CD14-positive monocyte (primary cell): Measurements from ENCODE around the gene GRK5. TPM values are rescaled to one million over a fixed set of nuclear protein-coding genes. Genes with fewer than 3 reads are reported as not detected.
A peak's percentile ranks its signal among the peaks of the same experiment; 100 is the strongest.

Source experiments
- DNase-seq, 3 donors: peaks; one replicate each; pipeline ENCODE4 v3.0.0-alpha.2; 2011 to 2022
- H2AFZ ChIP-seq: 2 replicates; pipeline ENCODE4 v1.6.0; 2012; ENCODE audit warnings: mild to moderate bottlenecking, low read depth, low read length, inconsistent platforms; ENCODE audit not compliant: insufficient read depth, poor library complexity, severe bottlenecking
- H3K27ac ChIP-seq, 2 donors: 1 replicate in 1 of 2; 2 replicates in 1 of 2; pipeline ENCODE4 v1.5.1; 2012 to 2013; ENCODE audit warnings: low read length in 2 of 2, control low read depth in 1 of 2, inconsistent platforms in 1 of 2, low read depth in 1 of 2, mild to moderate bottlenecking in 1 of 2
- H3K27me3 ChIP-seq, 2 donors: one replicate each; pipeline versions ENCODE4 v1.6.0 to v1.6.1; 2011 to 2013; ENCODE audit warnings: low read length in 2 of 2; ENCODE audit not compliant: control insufficient read depth in 2 of 2, insufficient read depth in 2 of 2
- H3K36me3 ChIP-seq, 2 donors: replicated peaks in 1 of 2; 1 replicate in 1 of 2; 2 replicates in 1 of 2; pipeline versions ENCODE4 v1.5.1 to v1.6.1; 2012 to 2013; ENCODE audit warnings: low read length in 2 of 2, control low read depth in 1 of 2, inconsistent platforms in 1 of 2, mild to moderate bottlenecking in 1 of 2; ENCODE audit not compliant: insufficient read depth in 2 of 2, control insufficient read depth in 1 of 2
- H3K4me1 ChIP-seq, 2 donors: 1 replicate in 1 of 2; 2 replicates in 1 of 2; pipeline versions ENCODE4 v1.5.1 to v1.6.1; 2012 to 2013; ENCODE audit warnings: low read length in 2 of 2, control low read depth in 1 of 2, inconsistent platforms in 1 of 2, mild to moderate bottlenecking in 1 of 2, moderate library complexity in 1 of 2; ENCODE audit not compliant: insufficient read depth in 2 of 2, control insufficient read depth in 1 of 2
- H3K4me2 ChIP-seq: replicated peaks from 2 replicates; pipeline ENCODE3; 2012; ENCODE audit warnings: low read length, moderate library complexity, mild to moderate bottlenecking; ENCODE audit not compliant: poor library complexity, severe bottlenecking; ENCODE audit errors: extremely low read depth
- H3K4me3 ChIP-seq, 3 experiments: fragments of 200-600 bp in 1 of 3; sonication (generic) in 1 of 3; replicated peaks in 1 of 3; 1 replicate in 2 of 3; 2 replicates in 1 of 3; pipeline ENCODE4 v1.5.1; 2011 to 2013; ENCODE audit warnings: low read length in 3 of 3, mild to moderate bottlenecking in 3 of 3, control low read depth in 2 of 3, low read depth in 2 of 3, inconsistent platforms in 1 of 3, moderate library complexity in 1 of 3
- H3K79me2 ChIP-seq: 2 replicates; pipeline ENCODE4 v1.6.0; 2012; ENCODE audit warnings: mild to moderate bottlenecking, control low read depth, inconsistent platforms, low read length, moderate library complexity; ENCODE audit not compliant: insufficient read depth
- H3K9ac ChIP-seq: 2 replicates; pipeline ENCODE4 v1.6.0; 2017; ENCODE audit warnings: low read length, mild to moderate bottlenecking; ENCODE audit not compliant: insufficient read depth, poor library complexity, severe bottlenecking
- H3K9me3 ChIP-seq, 2 donors: replicated peaks in 1 of 2; 1 replicate in 1 of 2; 2 replicates in 1 of 2; pipeline versions ENCODE4 v1.5.1 to v1.6.1; 2012 to 2013; ENCODE audit warnings: low read length in 2 of 2, control low read depth in 1 of 2; ENCODE audit not compliant: control insufficient read depth in 1 of 2, insufficient read depth in 1 of 2
- H4K20me1 ChIP-seq: 2 replicates; pipeline ENCODE4 v1.6.0; 2012; ENCODE audit warnings: mild to moderate bottlenecking, low read length, control low read depth, moderate library complexity; ENCODE audit not compliant: insufficient read depth
- H3K27ac Mint-ChIP-seq, 7 donors: one replicate each; pipeline ENCODE4 v1.8.0; 2020; ENCODE audit warnings: mild to moderate bottlenecking in 7 of 7, mixed read lengths in 7 of 7, moderate library complexity in 6 of 7, inconsistent platforms in 2 of 7
- H3K27me3 Mint-ChIP-seq, 3 donors: one replicate each; pipeline ENCODE4 v1.8.0; 2021 to 2022; ENCODE audit warnings: low read depth in 3 of 3, mild to moderate bottlenecking in 3 of 3, mixed read lengths in 3 of 3, moderate library complexity in 3 of 3, inconsistent platforms in 1 of 3
- H3K36me3 Mint-ChIP-seq, 2 donors: one replicate each; pipeline ENCODE4 v1.8.0; 2020; ENCODE audit warnings: mixed read lengths in 2 of 2, inconsistent platforms in 1 of 2, mild to moderate bottlenecking in 1 of 2
- H3K4me1 Mint-ChIP-seq: one replicate; pipeline ENCODE4 v1.8.0; 2020; ENCODE audit warnings: mild to moderate bottlenecking, mixed read lengths
- H3K4me3 Mint-ChIP-seq, 2 donors: one replicate each; pipeline ENCODE4 v1.8.0; 2020; ENCODE audit warnings: mild to moderate bottlenecking in 2 of 2, mixed read lengths in 2 of 2, moderate library complexity in 1 of 2
- H3K9me3 Mint-ChIP-seq, 7 donors: one replicate each; pipeline ENCODE4 v1.8.0; 2020 to 2022; ENCODE audit warnings: mixed read lengths in 7 of 7, mild to moderate bottlenecking in 6 of 7, moderate library complexity in 6 of 7, inconsistent platforms in 2 of 7
- WGBS: methylation state at CpG from one replicate; pipeline ENCODE4 v1.1.5; 2013; ENCODE audit warnings: missing lambda C conversion rate; ENCODE audit not compliant: insufficient coverage; 5-methylcytosine and 5-hydroxymethylcytosine counted together
- intact Hi-C, 2 donors: fragments of 100-400 bp; cut with micrococcal nuclease; formaldehyde crosslinking; loops; one replicate each; pipeline versions ENCODE4 v1.15.0 to v1.15.1; 2023
- polyA plus RNA-seq, 3 donors: library from polyadenylated mRNA; depleted of rRNA in 1 of 3; unstranded in 2 of 3; stranded (reverse) in 1 of 3; fragments of 300-500 nt in 2 of 3; fragments of >200 nt in 1 of 3; fragmentation: Illumina TruSeq in 2 of 3; gene quantifications; 1 replicate in 2 of 3; 2 replicates in 1 of 3; pipeline ENCODE4 v1.2.3, GENCODE V29; 2012 to 2021
- TF ChIP-seq, protein P1 (sequence below): fragments of 200-600 bp; IDR thresholded peaks from one replicate; pipeline ENCODE4 v1.8.0; 2022; ENCODE audit warnings: antibody characterized with exemption, mild to moderate bottlenecking

GRK5 gene
- polyA plus RNA-seq, 3 donors: 1.2 to 6.5 (median 2.8) TPM

DNA sequence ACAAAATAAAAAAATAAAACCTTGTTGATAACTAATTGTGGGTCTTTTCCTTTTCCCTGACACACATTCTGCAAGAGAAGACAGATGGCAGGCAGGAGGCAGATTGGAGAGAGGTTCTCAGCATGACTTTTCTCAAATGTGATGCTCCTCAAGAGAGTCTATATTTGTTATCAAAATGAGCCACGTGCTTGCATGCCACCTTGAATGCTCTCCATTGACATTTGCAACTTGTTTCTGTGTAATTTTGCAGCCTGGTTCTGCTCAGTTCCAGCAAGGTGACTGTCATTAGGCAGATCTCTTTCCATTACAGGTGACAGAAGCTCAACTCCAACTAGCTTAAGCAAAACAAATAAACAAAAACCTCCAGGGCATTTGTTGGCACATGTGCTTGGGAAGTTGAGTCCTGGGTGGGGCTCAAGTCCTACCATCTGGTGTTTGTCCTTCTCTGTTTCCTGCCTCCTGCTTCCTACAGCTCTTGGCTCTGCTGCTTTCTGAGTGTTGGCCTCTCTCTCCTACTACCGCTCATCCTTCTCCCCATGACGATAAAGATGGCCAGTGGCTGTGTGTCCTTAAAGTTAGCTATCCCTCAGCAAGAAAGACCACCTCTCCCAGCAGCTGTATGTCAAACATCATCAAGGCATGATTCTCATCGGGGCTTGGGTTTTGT, 56.7 kb downstream of the GRK5 start:
- Histone ChIP-seq H4K20me1 (peaks cover 3% of the 10 kb centered on the region), H3K9ac (no peak overlapping the region), H2AFZ (no peak overlapping the region), H3K27ac (no peak overlapping the region), H3K79me2 (no peaks in the 10 kb centered on the region), H3K27me3 (no peaks in the 10 kb centered on the region), H3K4me1 (no peaks in the 10 kb centered on the region), H3K36me3 (no peaks in the 10 kb centered on the region), H3K9me3 (no peaks in the 10 kb centered on the region), H3K4me2 (no peak overlapping the region), H3K4me3 (no peak overlapping the region)
- H3K27me3 Mint-ChIP-seq: no peaks in the 10 kb centered on the region
- no peak overlapping the region for H3K4me3 Mint-ChIP-seq
- TF ChIP-seq, protein P1, sequence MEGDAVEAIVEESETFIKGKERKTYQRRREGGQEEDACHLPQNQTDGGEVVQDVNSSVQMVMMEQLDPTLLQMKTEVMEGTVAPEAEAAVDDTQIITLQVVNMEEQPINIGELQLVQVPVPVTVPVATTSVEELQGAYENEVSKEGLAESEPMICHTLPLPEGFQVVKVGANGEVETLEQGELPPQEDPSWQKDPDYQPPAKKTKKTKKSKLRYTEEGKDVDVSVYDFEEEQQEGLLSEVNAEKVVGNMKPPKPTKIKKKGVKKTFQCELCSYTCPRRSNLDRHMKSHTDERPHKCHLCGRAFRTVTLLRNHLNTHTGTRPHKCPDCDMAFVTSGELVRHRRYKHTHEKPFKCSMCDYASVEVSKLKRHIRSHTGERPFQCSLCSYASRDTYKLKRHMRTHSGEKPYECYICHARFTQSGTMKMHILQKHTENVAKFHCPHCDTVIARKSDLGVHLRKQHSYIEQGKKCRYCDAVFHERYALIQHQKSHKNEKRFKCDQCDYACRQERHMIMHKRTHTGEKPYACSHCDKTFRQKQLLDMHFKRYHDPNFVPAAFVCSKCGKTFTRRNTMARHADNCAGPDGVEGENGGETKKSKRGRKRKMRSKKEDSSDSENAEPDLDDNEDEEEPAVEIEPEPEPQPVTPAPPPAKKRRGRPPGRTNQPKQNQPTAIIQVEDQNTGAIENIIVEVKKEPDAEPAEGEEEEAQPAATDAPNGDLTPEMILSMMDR: no peak
- intact Hi-C loops: no loop called here
- 82% methylated on average over 1 of the region's 4 CpGs for WGBS
- peak overlapping the region in 2 of 7 donors; percentile 8 to 31 for H3K27ac Mint-ChIP-seq
- peaks cover 0 to 9% (median 2%) of the 10 kb centered on the region in 7 donors for H3K9me3 Mint-ChIP-seq
- peaks cover 13% of the 10 kb centered on the region for H3K4me1 Mint-ChIP-seq
- DNase-seq: no peak
- H3K36me3 Mint-ChIP-seq: peaks cover 7 to 15% of the 10 kb centered on the region in 2 donors

DNA sequence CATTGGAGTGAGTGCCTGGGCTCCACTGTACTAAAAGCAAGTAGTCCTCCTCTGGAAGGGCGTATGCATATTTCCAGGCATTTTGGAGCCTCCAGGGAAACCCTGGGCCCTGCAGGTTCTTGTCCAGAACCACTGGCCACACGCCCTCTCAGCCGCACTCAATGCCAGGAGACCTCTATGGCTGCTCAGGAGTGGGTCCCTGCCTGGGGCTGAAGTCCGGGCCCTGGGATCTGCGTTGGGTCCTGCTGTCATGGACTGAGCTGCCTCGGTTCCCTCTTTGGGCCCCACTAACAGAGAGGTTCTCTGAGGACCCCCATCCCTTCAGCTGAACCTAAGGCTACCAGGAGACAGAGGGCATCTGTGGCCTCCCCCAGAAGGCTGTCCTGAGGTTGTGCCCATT, 58.3 kb downstream of the GRK5 start:
- no peak overlapping the region for H2AFZ ChIP-seq
- over 99% methylated on average over 6 of the region's 6 CpGs for WGBS
- H4K20me1 ChIP-seq: peaks cover 3% of the 10 kb centered on the region
- Mint-ChIP-seq H3K36me3 (peaks cover 7 to 18% of the 10 kb centered on the region in 2 donors), H3K4me1 (peaks cover 24% of the 10 kb centered on the region), H3K27ac (no peak overlapping the region), H3K9me3 (peaks cover 0 to 9% (median 2%) of the 10 kb centered on the region in 7 donors), H3K4me3 (no peak overlapping the region), H3K27me3 (peaks cover 0 to 3% (median 0%) of the 10 kb centered on the region in 3 donors)
- no peak overlapping the region for H3K9ac ChIP-seq
- no peak for DNase-seq
- no peak overlapping the region for H3K27ac ChIP-seq
- no peak overlapping the region for H3K4me2 ChIP-seq
- TF ChIP-seq, protein P1: no peak
- intact Hi-C loops: no loop called here
- H3K4me1 ChIP-seq: peaks cover 4 to 5% of the 10 kb centered on the region in 2 donors
- H3K36me3 ChIP-seq: no peaks in the 10 kb centered on the region
- H3K27me3 ChIP-seq: no peaks in the 10 kb centered on the region
- H3K79me2 ChIP-seq: no peaks in the 10 kb centered on the region
- no peaks in the 10 kb centered on the region for H3K9me3 ChIP-seq
- no peak overlapping the region for H3K4me3 ChIP-seq
